Measurements from ENCODE around the gene BCR.
"Not testable (repeated sequence)": the region's sequence is repeated elsewhere in the genome, so short reads cannot be mapped to it uniquely, and the experiment has no call there.

Gene BCR

DNA sequence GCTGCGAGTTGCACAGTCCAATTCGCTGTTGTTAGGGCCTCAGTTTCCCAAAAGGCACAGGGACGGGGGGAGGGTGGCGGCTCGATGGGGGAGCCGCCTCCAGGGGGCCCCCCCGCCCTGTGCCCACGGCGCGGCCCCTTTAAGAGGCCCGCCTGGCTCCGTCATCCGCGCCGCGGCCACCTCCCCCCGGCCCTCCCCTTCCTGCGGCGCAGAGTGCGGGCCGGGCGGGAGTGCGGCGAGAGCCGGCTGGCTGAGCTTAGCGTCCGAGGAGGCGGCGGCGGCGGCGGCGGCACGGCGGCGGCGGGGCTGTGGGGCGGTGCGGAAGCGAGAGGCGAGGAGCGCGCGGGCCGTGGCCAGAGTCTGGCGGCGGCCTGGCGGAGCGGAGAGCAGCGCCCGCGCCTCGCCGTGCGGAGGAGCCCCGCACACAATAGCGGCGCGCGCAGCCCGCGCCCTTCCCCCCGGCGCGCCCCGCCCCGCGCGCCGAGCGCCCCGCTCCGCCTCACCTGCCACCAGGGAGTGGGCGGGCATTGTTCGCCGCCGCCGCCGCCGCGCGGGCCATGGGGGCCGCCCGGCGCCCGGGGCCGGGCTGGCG is at the start of gene BCR:
BCR (plus strand) TSS at position 209 of the 592 bp plus-strand sequence. CDS start 452 bp downstream, outside the sequence.
- DNase-seq (ENCODE audit: low read depth in 2 of 2): peak; percentile 24 to 38

DNA sequence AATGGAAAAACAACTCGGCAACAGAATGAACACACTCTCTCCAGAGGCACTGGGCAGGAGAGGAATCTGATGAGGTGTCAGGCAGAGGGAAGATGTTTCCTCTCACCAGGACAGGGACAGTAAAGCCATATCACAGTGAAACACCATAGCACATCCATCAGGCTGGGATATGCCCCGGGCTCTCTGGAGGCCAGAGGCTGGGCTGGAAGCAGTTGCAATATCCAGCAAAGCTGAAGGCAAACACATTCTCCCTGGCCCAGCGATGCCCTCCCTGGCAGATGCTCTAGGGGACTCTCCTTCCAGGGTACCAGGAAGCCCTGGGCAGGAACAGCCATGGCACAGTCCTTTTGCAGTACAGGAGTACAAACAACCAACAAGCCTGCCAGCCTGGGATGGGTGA is 49.6 kb upstream of the BCR start:
- no peak for DNase-seq (ENCODE audit: low read depth in 2 of 2)

DNA sequence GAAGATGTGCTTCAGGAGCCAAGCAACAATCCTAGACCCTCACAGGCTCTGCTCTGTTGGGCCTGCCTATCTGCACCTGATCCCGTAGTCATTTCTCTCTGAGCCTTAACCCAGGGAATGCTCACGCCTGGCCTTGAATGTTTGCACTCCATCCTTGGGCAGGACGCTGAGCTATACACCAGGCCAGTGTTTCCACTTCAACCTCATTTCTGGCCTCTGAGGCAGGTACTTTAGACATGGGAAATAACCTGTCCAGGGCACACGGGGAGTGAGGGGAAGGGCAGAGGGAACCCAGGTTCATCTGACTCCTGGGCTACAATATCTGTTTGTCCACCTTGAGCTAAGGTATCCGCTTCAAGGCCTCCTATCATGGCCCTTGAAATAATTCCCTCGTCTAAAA is 48.4 kb upstream of the BCR start:
- no peak for DNase-seq (ENCODE audit: low read depth in 2 of 2)

DNA sequence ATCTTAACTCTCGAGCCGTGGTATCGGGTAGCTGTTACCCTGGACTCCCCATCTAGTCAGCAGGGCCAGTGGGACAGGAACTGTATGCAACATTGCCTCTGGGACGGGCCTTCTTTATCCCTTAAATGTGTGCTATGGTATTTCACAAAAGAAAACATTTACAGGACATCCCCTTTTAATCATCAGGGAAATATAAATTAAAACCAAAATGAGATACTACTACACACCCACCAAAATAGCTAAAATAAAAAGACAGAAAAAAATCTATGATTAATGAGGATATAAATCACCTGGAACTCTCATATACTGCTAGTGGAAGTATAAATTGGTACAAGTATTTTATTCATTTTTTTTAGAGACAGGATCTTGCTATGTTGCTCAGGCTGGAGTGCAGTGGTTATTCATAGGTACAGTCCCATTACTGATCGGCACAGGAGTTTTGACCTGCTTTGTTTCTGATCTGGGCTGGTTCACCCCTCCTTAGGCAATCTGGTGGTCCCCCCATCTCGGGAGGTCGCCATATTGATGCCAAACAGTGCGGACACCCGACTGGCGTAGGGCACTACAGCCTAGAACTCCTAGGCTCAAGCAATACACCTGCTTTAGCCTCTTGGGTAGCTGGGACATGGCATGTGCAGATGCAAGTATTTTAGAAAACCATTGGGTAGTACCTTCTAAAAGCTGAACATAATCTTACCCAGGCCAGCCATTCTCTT is 47.8 kb upstream of the BCR start:
- DNase-seq (ENCODE audit: low read depth in 2 of 2): no peak

DNA sequence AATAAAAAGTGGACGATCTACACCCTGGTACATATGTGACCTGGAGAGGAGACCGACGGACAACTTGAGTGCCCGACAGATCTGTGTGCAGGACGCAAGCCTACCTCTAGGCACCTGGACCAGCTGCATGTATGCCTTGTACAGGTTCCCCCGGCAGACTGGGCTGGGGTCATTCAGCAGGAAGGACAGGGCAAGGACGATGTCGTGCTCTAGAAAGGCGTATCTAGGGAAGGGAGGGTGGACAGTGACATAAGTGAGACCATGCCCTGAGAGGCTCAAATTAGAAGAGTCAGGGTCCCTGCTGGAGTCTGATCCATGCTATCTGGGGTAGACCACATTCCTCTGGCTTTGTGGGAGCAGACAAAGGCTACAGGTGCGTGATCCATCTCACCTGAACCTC is 46.4 kb upstream of the BCR start:
- no peak for DNase-seq (ENCODE audit: low read depth in 2 of 2)

DNA sequence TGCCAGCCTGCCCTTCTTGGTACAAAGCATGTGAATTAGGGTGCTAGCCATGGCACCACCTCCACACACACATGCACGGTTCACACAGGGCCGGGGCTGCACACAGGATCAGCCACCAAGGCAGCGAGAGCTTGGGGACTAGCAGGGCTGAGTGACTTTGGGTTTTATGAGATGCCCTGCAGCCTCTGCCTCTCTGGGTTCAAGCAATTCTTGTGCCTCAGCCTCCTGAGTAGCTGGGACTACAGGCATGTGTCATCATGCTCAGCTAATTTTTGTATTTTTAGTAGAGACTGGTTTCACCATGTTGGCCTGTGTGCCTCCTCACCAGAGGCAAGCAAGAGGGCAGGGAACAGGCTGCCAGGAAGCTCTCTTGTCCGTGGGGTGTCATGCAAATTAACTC is 43.3 kb upstream of the BCR start:
- DNase-seq (ENCODE audit: low read depth in 2 of 2): not testable (repeated sequence)

DNA sequence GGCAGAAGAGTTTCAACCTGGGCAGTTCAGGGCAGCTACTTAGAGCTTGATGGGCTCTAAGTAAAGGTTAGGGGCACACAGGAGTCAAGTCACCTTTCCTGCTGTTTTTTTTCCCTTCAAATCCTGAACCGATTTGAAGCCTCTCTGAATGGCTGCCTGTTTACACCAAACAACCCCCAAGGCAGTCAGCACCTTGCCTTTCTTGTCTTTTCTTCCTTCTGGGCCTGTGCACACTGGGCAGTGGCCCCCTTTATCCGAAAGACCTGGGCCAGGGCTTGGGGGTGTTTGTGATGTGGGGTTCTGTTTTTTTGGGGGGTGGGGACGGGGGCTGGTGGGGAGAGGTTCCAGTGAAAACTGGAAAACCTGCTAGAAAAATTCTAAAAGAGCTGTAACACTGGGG is 42.8 kb upstream of the BCR start:
- DNase-seq (ENCODE audit: low read depth in 2 of 2): no peak

DNA sequence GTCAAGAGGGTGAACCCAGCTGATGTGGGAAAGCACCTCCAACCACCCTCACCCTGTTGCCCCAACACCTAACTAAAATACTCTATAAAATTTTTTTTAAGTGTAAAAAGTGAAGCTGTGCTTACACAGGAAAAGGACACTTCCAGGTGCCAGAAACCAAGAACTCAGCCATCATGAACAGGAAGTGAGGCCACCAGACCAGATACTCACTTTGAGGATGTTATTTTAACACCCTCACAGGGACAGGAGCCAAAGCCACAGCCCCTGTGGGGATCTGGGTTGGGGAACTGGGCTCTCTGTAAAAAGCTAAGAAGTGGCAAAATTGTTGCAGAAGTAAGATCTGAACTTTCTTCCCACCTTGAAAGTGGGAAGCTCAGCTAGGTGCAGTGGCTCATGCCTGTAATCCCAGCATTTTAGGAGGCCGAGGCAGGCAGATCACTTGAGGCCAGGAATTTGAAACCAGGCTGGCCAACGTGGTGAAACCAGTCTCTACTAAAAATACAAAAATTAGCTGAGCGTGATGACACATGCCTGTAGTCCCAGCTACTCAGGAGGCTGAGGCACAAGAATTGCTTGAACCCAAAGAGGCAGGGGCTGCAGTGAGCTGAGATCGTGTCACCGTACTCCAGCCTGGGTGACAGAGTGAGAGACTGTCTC is 42.3 kb upstream of the BCR start:
- DNase-seq (ENCODE audit: low read depth in 2 of 2): peak; percentile 14 to 16

DNA sequence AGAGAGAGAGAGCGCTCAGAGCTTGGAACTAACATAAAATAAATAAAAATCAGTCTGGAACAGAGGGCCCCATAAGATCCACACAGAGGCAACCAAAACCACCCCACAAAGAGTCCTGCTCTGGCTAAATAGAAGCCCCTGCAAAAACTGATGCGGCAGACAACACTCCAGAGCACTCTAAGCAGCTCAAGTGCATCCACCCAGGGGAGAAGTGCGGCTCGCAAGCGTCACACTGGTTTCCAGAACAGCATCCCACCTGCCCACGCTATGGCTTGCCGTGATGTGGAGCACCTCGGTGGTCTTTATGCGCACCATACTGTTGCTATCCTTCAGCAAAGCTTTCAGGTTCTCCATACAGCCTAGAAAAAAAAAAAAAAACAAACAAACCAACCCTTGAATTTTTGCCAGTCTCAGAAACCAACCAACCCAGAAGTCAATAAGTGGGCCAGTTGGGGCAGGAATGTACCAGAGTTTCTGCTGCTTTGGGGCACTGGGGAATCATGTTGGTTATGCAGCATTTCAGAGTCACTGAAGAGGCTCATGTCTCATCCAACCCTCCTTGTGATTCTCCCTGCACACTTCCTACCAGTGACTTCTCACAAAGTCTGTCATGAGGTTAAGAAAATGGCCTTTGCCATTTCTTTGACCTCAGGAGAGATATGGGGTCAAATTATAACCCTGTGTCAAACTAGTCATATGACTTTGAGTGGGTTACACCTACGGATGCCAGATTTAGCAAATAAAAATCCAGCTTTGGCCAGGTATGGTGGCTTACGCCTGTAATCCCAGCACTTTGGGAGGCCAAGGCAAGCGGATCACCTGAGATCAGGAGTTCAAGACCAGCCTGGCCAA is 41.5 kb upstream of the BCR start:
- DNase-seq (ENCODE audit: low read depth in 2 of 2): no peak

DNA sequence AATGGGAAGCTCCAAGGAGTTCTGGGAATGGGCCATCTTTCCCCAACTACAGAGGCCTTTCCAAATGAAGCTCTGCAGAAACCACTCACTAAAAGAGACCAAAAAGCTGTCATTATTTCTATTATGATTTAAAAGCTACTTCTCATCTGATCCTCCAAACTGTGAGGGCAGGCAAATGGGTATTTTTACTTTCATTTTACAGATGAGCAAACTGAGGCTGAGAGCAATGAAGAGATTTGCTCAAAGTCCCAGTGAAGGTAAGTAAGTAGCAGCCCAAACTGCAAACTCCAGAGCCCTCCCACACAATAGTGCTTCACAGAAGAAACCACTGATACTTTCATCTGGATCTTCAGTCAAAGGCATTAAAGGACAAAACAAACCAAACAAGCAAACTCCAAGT is 39.9 kb upstream of the BCR start:
- no peak for DNase-seq (ENCODE audit: low read depth in 2 of 2)

DNA sequence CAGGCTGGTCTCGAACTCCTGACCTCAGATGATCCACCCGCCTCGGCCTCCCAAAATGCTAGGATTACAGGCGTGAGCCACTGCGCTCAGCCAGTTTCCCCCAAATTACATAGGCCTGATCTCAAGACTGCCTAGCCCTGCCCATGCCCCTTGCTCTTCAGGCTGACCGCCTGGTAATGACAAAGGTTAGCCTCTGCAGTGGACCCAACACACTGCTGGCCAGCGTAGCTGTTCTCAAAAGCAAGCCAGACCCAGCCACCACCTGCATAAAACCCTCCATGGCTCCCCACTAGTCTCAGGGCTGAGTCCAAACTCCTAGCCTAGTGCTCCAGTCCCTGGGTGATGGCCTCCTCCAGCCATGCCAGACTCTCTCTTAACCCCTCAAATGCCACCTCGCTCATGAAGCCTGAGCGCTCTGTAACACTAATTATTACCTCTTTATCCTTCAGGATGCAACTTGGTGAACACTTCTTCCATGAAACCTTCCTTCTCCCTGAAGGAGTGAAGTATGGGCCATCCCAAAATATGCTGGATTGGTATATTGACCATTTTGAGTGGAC is 37.7 kb upstream of the BCR start:
- no peak for DNase-seq (ENCODE audit: low read depth in 2 of 2)

DNA sequence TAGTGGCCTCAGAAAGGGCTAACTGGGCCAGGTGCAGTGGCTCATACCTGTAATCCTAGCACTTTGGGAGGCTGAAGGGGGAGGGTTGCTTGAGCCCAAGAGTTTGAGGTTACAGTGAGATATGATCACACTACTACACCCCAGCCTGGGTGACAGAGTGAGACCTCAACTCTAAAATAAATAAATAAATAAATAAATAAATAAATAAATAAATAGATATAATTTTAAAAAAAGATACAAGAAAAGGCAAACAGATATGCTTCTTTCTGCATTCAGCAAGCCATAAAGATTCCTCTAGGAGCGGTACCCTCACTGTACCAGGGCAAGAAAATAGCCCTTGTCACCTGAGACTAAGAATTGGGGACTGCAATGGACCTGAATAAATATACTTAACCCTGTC is 37.2 kb upstream of the BCR start:
- no peak for DNase-seq (ENCODE audit: low read depth in 2 of 2)

DNA sequence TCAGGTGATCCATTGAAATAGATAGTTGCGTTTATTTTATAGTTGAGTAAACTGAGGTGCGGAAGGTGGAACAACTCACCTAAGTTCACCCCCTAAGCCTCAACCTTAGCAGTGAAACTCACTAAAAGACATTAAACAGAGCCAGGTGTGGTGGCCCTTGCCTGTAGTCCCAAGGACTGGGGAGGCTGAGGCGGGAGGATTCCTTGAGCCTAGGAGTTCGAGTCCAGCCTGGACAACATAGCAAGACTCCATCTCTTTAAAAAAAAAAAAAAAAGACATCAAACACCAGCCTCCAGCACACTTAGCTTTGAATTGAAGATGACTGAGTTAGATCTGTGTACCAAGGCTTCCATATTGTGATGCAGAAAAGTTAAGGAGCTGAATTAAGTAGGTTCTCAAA is 35.9 kb upstream of the BCR start:
- no peak for DNase-seq (ENCODE audit: low read depth in 2 of 2)

DNA sequence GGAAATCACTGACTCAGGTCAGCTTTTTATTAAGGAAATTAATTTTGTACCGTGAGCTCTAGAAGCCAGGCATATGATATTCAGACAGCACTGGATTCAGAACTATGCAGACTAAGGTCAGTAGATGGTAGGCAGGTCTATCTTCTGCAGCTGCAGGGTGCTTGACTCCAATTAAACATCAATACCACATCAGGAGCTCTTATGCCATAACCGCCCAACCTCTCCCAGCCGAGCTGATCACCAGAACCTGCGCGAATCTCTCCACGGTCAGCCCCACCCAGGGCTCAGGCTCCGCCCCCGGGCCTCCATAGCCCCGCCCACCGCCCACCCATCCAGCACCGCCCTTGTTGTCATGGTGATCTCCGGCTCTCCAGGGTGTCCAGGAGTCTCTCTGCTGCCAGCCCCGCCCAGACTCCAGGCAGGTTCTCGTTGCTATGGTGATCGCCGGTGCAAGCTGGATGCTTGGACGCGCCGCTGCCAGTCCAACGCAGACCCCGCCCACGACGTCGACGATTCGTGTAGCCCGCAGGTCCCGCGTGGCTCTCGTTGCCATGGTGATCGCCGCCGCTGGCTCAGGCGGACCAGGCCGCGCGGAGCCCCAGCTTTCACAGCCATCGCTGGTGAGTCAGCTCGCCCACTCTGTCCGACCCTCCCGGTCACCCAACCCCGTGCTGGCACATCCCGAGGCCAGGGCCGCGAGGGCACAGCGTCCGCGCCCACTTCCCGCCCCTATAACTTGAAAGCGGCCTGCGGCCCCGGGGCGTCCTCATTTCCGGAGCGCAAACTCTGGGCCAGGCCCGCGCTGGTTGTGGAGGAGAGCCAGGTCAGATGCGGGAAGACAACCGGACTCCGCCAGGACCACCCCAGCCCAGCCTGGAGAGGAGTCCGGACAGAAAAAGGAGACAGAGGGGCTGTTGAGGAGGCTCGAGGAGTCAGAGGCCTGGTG is 35.1 kb upstream of the BCR start, which contains the start of gene RAB36:
RAB36 (plus strand) TSS at position 546 of the 946 bp plus-strand sequence. CDS start 1,140 bp downstream, outside the sequence.
- peak; percentile 69 to 78 for DNase-seq (ENCODE audit: low read depth in 2 of 2)

DNA sequence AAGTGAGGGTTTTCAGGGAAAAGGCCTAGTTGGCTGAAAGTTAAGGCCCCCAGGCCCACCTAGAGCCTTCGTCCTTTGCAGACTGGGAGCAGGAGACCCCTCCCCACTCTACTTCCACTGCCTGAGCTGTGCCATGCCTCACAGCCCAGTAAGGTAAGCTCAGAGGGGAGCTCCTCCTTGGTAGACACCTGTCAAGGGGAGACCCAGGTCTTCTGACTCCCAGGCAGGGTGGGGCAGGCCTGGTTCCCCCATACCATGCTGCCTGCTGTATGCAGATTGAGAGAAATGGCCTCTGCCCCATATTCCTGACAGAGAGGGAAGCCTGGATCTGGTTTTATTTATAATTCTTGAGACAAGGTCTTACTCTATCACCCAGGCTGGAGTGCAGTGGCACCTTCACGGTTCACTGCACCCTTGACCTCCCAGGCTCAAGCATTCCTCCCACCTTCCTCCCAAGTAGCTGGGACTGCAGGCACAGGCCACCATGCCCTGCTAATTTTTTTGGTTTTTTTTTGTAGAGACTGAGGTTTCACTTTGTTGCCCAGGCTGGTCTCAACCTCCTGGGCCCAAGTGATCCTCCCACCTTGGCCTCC is 34.3 kb upstream of the BCR start:
- no peak for DNase-seq (ENCODE audit: low read depth in 2 of 2)

DNA sequence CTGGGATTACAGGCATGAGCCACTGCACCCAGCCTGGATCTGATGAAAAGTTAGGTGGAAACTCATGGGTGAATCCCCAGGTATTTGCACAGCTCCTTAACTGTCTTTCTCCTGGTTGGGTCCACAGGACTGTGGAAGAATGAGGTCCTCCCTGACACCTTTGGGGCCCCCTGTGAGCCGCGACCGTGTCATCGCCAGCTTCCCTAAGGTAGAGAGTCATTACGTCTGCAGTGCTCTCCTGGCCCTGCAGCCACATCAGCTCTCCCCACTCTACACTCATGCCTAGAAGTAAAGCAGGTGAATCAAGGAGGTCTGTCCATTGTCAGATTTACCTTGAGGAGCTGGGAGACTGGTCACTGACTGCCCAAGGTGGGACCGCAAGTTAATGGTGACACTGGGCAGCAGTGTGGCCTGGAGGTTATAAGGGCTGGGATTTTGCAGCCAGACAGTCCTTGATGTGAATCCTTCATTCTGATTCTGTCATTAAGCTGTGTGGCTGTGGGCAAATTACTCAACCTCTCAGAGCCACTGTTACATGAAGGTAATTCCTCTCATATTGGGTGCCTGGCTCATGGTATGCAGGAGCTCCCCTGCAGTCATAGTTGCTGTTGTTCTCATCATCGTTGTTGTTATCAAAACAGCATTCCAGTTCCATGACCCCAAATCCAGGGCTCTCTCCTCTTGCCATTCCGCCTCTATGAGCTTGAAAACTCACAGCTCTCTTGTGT is 33.7 kb upstream of the BCR start:
- no peak for DNase-seq (ENCODE audit: low read depth in 2 of 2)

DNA sequence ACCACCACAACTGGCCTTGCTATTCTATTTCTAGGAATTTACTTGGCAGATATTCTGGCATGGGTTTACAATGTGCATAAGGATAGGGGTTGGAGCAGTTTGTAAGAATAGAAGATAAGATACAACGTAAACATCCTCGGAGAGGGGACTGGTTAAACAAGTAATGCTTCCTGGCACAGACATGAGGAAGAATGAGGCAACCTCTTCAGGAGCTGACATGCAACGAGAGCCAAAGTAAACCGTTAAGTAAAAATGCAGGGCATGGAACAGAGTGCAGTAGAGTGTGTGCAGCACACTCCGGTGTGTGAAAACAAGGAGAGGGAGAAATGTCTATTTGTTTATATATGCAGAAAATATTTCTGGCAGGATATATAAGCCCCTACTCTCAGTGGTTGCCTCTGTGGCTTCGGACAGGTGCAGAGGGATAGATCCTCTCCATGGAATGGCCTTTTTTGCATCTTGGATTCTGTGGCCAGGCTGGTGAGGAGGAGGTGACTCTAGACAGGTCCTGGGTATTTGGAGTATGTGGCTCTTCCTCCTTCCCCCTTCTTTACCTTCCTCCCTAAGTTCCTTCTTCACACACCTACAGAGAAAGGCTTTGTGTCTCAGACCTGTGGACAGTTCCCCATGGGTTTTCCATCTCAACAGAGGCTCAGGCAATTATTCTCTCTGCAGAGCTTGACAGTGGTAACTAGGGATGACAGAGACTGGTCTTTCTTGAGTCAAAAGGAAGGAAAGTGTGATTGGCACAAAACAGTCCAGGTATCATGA is 32.5 kb upstream of the BCR start:
- no peak for DNase-seq (ENCODE audit: low read depth in 2 of 2)

DNA sequence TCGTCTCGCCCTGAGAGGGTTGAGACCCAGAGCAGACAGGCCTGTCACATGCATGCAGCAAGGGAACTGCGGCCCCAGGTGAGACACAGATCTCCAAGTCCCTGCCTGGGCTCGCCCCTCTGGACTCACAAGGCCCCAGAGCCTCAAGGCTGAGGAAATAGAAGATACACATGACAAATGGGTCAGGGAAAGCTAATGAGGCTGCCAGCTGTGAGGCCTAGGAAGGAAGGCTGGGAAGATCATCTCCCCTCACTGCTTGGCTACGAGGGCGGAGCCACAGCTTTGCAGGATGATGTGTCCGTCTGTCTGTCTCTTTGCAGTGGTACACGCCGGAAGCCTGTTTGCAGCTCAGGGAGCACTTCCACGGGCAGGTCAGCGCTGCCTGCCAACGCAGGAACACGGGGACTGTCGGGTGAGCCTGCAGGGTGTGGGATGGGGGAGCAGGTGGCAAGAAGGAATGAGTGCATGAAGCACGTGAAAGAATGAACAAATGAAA is 30.5 kb upstream of the BCR start:
- no peak for DNase-seq (ENCODE audit: low read depth in 2 of 2)

DNA sequence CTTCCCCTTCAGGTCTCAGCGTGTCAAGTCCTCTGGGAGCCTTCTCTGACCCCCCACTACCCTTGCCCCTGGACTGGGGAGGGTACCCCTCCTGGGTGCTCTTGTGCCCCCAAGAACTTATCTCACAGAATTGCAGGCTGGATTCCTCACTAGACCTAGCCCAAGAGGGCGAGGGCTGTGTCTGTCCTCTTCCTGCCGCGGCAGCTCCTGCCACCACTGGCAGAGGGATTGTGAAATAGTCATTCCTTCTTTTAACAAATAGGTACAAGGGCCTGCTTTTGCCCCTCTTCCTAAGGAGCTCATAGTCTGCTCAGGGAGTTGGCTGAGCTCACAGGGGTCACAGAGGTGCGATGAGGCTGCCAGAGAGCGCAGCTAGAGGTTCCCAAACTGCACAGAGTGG is 29.5 kb upstream of the BCR start:
- DNase-seq (ENCODE audit: low read depth in 2 of 2): no peak

All from stimulated activated CD8-positive, alpha-beta memory T cell treated with anti-CD3 and anti-CD28 coated beads, Interleukin-2, amount 100 ng/mL, for 1 hour (primary cell).